SK-N-SH (cell line): ENCODE measurements around the gene GALNT14. TPM values are rescaled to one million over a fixed set of nuclear protein-coding genes. Genes with fewer than 3 reads are reported as not detected.

Experiments
- CTCF ChIA-PET: fragments of 300-600, 350-600 bp; formaldehyde crosslinking; extraction: SDS; loops from one replicate; lab custom pipeline; 2021; lab: Yijun Ruan, JAX
- POLR2A ChIA-PET: fragments of 350-600 bp; sonication (Branson Sonifier 250); formaldehyde crosslinking; extraction: SDS; loops from one replicate; lab custom pipeline; 2020; ENCODE audit warnings: antibody characterized with exemption, inconsistent platforms; lab: Yijun Ruan, JAX
- DNase-seq: peaks from one replicate; pipeline ENCODE4 v3.0.0; 2012
- H2AFZ ChIP-seq: fragments of 200-600 bp; sonication (generic); 2 replicates; pipeline ENCODE4 v1.8.1; 2016; ENCODE audit warnings: antibody characterized with exemption, mild to moderate bottlenecking, low read depth
- H3F3A ChIP-seq: fragments of 200-600 bp; sonication (generic); replicated peaks from 2 replicates; pipeline ENCODE3; 2016; ENCODE audit warnings: antibody characterized with exemption, mild to moderate bottlenecking; ENCODE audit not compliant: insufficient read depth
- H3K27ac ChIP-seq, 2 experiments: fragments of 200-500 bp in 1 of 2; fragments of 200-600 bp in 1 of 2; sonication (Bioruptor generic) in 1 of 2; sonication (generic), shearing (Covaris generic) in 1 of 2; 2 replicates each; pipeline versions ENCODE4 v1.5.1 to v1.6.1; 2014 to 2016; ENCODE audit warnings: low read depth in 2 of 2, inconsistent platforms in 1 of 2, low read length in 1 of 2, mild to moderate bottlenecking in 1 of 2, mixed read lengths in 1 of 2
- H3K27me3 ChIP-seq: fragments of 200-600 bp; sonication (generic), shearing (Covaris generic); 2 replicates; pipeline ENCODE4 v1.6.1; 2016; ENCODE audit warnings: mixed run types; ENCODE audit not compliant: insufficient read depth
- H3K36me3 ChIP-seq, 2 experiments: fragments of 200-500 bp in 1 of 2; fragments of 200-600 bp in 1 of 2; sonication (Bioruptor generic) in 1 of 2; sonication (generic) in 1 of 2; replicated peaks in 1 of 2; 2 replicates each; pipeline versions ENCODE3 to v1.5.1; 2014 to 2016; ENCODE audit warnings: low read length in 1 of 2, mild to moderate bottlenecking in 1 of 2; ENCODE audit not compliant: insufficient read depth in 2 of 2, control insufficient read depth in 1 of 2
- H3K4me1 ChIP-seq, 2 experiments: fragments of 200-500 bp in 1 of 2; fragments of 200-600 bp in 1 of 2; sonication (Bioruptor generic) in 1 of 2; sonication (generic), shearing (Covaris generic) in 1 of 2; 2 replicates each; pipeline versions ENCODE4 v1.5.1 to v1.6.1; 2014 to 2016; ENCODE audit warnings: low read depth in 1 of 2, low read length in 1 of 2, mixed run types in 1 of 2; ENCODE audit not compliant: insufficient read depth in 2 of 2, control insufficient read depth in 1 of 2
- H3K4me2 ChIP-seq: fragments of 200-600 bp; sonication (generic), shearing (Covaris generic); 2 replicates; pipeline ENCODE4 v1.6.1; 2017; ENCODE audit warnings: mixed run types
- H3K4me3 ChIP-seq, 2 experiments: fragments of 200-500 bp in 1 of 2; fragments of 200-600 bp in 1 of 2; sonication (Bioruptor generic) in 1 of 2; sonication (generic), shearing (Covaris generic) in 1 of 2; 2 replicates each; pipeline versions ENCODE4 v1.5.1 to v1.8.1; 2014 to 2016; ENCODE audit warnings: low read depth in 2 of 2, inconsistent platforms in 1 of 2, low read length in 1 of 2, mild to moderate bottlenecking in 1 of 2, mixed read lengths in 1 of 2, moderate library complexity in 1 of 2
- H3K79me2 ChIP-seq: fragments of 200-600 bp; sonication (generic); 2 replicates; pipeline ENCODE4 v1.8.1; 2017; ENCODE audit warnings: mild to moderate bottlenecking; ENCODE audit not compliant: insufficient read depth
- H3K9ac ChIP-seq: fragments of 200-600 bp; sonication (generic); 2 replicates; pipeline ENCODE4 v1.6.1; 2017; ENCODE audit warnings: mixed run types
- H3K9me2 ChIP-seq: fragments of 200-600 bp; sonication (generic); 2 replicates; pipeline ENCODE4 v1.6.1; 2017; ENCODE audit warnings: mixed run types
- H3K9me3 ChIP-seq: fragments of 200-600 bp; sonication (generic); 2 replicates; pipeline ENCODE4 v1.6.1; 2017; ENCODE audit warnings: mixed run types, mild to moderate bottlenecking, moderate library complexity
- H4K20me1 ChIP-seq: fragments of 200-600 bp; sonication (generic); 2 replicates; pipeline ENCODE4 v1.6.1; 2017; ENCODE audit warnings: mild to moderate bottlenecking, mixed run types; ENCODE audit not compliant: insufficient read depth
- CHD2 ChIP-seq: fragments of 150-350 bp; IDR thresholded peaks from 2 replicates; pipeline ENCODE4 v1.6.1; 2018; ENCODE audit warnings: low read length; ENCODE audit not compliant: partially characterized antibody
- ELF1 ChIP-seq: IDR thresholded peaks from 2 replicates; pipeline ENCODE4 v1.4.0; 2012
- EZH2phosphoT487 ChIP-seq: fragments of 200-600 bp; sonication (generic); IDR thresholded peaks from 2 replicates; pipeline ENCODE4 v1.6.1; 2017; ENCODE audit warnings: low read depth, mixed run types, mild to moderate bottlenecking, antibody characterized with exemption, moderate library complexity, borderline replicate concordance
- FOXJ3 ChIP-seq: sonication (generic); formaldehyde crosslinking; IDR thresholded peaks from 2 replicates; pipeline ENCODE4 v1.5.1; 2020; ENCODE audit warnings: mild to moderate bottlenecking, missing genetic modification reagents
- GATA2 ChIP-seq: sonication (generic); formaldehyde crosslinking; IDR thresholded peaks from 2 replicates; pipeline ENCODE4 v1.5.0; 2020; ENCODE audit warnings: mild to moderate bottlenecking, missing genetic modification reagents
- MEF2A ChIP-seq: IDR thresholded peaks from 2 replicates; pipeline ENCODE4 v1.4.0; 2012; ENCODE audit warnings: low read depth, borderline replicate concordance
- NFIC ChIP-seq: IDR thresholded peaks from 2 replicates; pipeline ENCODE4 v1.4.0; 2012; ENCODE audit warnings: borderline replicate concordance
- RAD21 ChIP-seq: IDR thresholded peaks from 2 replicates; pipeline ENCODE4 v1.6.1; 2012; ENCODE audit warnings: mild to moderate bottlenecking, low read length
- RFX5 ChIP-seq: IDR thresholded peaks from 2 replicates; pipeline ENCODE4 v1.6.1; 2012; ENCODE audit warnings: mild to moderate bottlenecking, improper control_type of control experiment, low read length
- SMC3 ChIP-seq: IDR thresholded peaks from 2 replicates; pipeline ENCODE4 v1.6.1; 2012; ENCODE audit warnings: low read depth, low read length, improper control_type of control experiment
- TAF1 ChIP-seq: IDR thresholded peaks from 2 replicates; pipeline ENCODE4 v1.6.1; 2012; ENCODE audit warnings: low read depth, mild to moderate bottlenecking, low read length, moderate library complexity, borderline replicate concordance
- TCF12 ChIP-seq: IDR thresholded peaks from 2 replicates; pipeline ENCODE4 v1.4.0; 2012
- TEAD4 ChIP-seq: IDR thresholded peaks from 2 replicates; pipeline ENCODE4 v1.4.0; 2012; ENCODE audit warnings: mild to moderate bottlenecking, borderline replicate concordance; ENCODE audit not compliant: insufficient read depth
- YY1 ChIP-seq: IDR thresholded peaks from 2 replicates; pipeline ENCODE4 v1.4.0; 2012; ENCODE audit warnings: low read depth, mild to moderate bottlenecking
- WGBS: methylation state at CpG from one replicate; pipeline ENCODE4 v1.1.6; 2017; ENCODE audit warnings: low lambda C conversion rate; 5-methylcytosine and 5-hydroxymethylcytosine counted together
- polyA plus RNA-seq, 3 experiments: library from polyadenylated mRNA; depleted of rRNA; stranded (reverse); fragments of >200 nt; gene quantifications; 2 replicates each; pipeline ENCODE4 v1.2.3, GENCODE V29; 2012
- TF ChIP-seq, protein P1 (sequence below): IDR thresholded peaks from 2 replicates; pipeline ENCODE4 v1.4.0; 2012; ENCODE audit warnings: low read depth, borderline replicate concordance
- TF ChIP-seq, protein P2 (sequence below): fragments of 150-350 bp; IDR thresholded peaks from 2 replicates; pipeline ENCODE4 v1.6.1; 2017; ENCODE audit warnings: antibody characterized with exemption, low read length, low read depth, borderline replicate concordance
- TF ChIP-seq, protein P3 (sequence below): IDR thresholded peaks from 2 replicates; pipeline ENCODE4 v1.4.0; 2012; ENCODE audit warnings: low read depth, borderline replicate concordance

The GALNT14 gene
- polyA plus RNA-seq, 1 of the 3 experiments (the other 2 are of a cell fraction), result 1.6 TPM

DNA sequence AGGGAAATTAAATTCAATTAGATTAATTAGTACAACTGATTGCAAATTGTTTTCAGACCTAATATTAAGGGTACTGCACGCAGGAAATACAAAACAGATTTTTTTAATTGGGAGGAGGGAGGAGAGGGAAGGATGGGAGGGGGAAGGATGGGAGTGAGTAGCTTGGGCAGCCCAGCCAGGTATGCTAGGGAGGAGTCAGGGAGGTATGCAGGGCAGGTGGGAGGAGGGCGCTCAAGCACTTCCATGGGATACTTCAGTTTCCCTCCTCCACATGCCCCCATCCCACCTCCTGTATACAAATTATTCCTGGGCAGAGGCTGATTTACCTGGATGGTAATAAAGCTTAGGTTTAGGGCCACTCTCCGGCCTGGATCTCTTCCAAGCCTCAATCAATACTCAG lies 254.4 kb downstream of the GALNT14 start (continued):
- TF ChIP-seq, protein P1, sequence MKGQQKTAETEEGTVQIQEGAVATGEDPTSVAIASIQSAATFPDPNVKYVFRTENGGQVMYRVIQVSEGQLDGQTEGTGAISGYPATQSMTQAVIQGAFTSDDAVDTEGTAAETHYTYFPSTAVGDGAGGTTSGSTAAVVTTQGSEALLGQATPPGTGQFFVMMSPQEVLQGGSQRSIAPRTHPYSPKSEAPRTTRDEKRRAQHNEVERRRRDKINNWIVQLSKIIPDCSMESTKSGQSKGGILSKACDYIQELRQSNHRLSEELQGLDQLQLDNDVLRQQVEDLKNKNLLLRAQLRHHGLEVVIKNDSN, result no peak
- TF ChIP-seq NFIC (no peak), MEF2A (no peak), TCF12 (no peak), TEAD4 (no peak), ELF1 (no peak), RFX5 (no peak), CHD2 (no peak), EZH2phosphoT487 (no peak), TAF1 (no peak)
- TF ChIP-seq, protein P2, sequence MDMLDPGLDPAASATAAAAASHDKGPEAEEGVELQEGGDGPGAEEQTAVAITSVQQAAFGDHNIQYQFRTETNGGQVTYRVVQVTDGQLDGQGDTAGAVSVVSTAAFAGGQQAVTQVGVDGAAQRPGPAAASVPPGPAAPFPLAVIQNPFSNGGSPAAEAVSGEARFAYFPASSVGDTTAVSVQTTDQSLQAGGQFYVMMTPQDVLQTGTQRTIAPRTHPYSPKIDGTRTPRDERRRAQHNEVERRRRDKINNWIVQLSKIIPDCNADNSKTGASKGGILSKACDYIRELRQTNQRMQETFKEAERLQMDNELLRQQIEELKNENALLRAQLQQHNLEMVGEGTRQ, result no peak
- TF ChIP-seq, protein P3, sequence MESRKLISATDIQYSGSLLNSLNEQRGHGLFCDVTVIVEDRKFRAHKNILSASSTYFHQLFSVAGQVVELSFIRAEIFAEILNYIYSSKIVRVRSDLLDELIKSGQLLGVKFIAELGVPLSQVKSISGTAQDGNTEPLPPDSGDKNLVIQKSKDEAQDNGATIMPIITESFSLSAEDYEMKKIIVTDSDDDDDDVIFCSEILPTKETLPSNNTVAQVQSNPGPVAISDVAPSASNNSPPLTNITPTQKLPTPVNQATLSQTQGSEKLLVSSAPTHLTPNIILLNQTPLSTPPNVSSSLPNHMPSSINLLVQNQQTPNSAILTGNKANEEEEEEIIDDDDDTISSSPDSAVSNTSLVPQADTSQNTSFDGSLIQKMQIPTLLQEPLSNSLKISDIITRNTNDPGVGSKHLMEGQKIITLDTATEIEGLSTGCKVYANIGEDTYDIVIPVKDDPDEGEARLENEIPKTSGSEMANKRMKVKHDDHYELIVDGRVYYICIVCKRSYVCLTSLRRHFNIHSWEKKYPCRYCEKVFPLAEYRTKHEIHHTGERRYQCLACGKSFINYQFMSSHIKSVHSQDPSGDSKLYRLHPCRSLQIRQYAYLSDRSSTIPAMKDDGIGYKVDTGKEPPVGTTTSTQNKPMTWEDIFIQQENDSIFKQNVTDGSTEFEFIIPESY, result no peak

DNA sequence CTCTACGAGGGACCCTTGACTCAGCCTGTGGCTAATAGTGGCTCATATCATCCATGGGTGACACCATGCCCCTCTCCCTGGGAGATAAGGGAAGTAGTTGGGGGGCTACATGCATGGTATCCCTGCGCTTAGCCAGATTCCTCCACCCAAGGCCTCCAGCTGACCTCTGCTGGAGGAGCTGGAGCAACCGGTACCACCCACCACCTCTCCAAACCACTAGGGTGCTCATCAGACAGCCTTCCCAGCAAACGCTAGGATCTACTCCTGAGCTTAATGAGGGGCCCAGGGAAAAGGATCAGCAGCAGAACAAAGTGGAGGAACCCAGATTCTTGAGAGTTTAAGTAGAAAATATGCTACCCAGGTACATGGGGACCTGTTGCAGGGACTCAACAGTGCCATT lies 255.1 kb downstream of the GALNT14 start:
- Histone ChIP-seq H3K4me3 (no peak overlapping the region), H2AFZ (no peak overlapping the region), H3K9me2 (no peaks in the 10 kb centered on the region), H4K20me1 (no peaks in the 10 kb centered on the region), H3K9me3 (no peaks in the 10 kb centered on the region), H3K4me1 (peaks cover 0 to 19% of the 10 kb centered on the region in 2 experiments; a peak in 1 of 4 replicates), H3K79me2 (no peaks in the 10 kb centered on the region), H3K36me3 (no peaks in the 10 kb centered on the region), H3F3A (no peaks in the 10 kb centered on the region), H3K9ac (no peak overlapping the region), H3K27ac (no peak overlapping the region; a peak in 1 of 4 replicates), H3K27me3 (no peaks in the 10 kb centered on the region), H3K4me2 (no peak overlapping the region)
- ChIA-PET CTCF (interaction anchor here (1.0 to 4.7 kb wide), 12 partner anchors 9 to 725 kb away, joined by 3 to 23 read pairs (median 5); partner anchors contain the start of gene GALNT14), POLR2A (no interaction called here)
- DNase-seq, result no peak
- TF ChIP-seq GATA2 (CRISPR knock-in tag), result no peak
- TF ChIP-seq RAD21, result no peak; the same call in 1 of the 2 replicates
- TF ChIP-seq TAF1, result no peak
- TF ChIP-seq CHD2, result no peak
- TF ChIP-seq, protein P1, result no peak
- no peak for TF ChIP-seq NFIC
- no peak for TF ChIP-seq SMC3
- TF ChIP-seq TEAD4, result no peak
- no peak for TF ChIP-seq RFX5
- TF ChIP-seq YY1, result no peak
- no peak for TF ChIP-seq MEF2A
- TF ChIP-seq FOXJ3 (CRISPR knock-in tag), result no peak
- 40% methylated on average over 4 of the region's 4 CpGs for WGBS
